IMR-90 (cell line): ENCODE results near the gene TMEM219. TPM values are rescaled to one million over a fixed set of nuclear protein-coding genes. Genes with fewer than 3 reads are reported as not detected.

Experiments used
- ATAC-seq: fragments of 200-7000 bp; cut with Tn5 transposase; 2 replicates; pipeline ENCODE4 v1.9.1; 2020; ENCODE audit warnings: low read depth, mild to moderate bottlenecking, moderate library complexity
- BruUV-seq: library from RNA; stranded (reverse); fragments of 400-500 nt; replicated peaks from 2 replicates; lab custom pipeline; 2021; lab: Mats Ljungman, UMichigan
- CTCF ChIA-PET: fragments of 300-600 bp; formaldehyde crosslinking; extraction: SDS; loops from one replicate; lab custom pipeline; 2021; ENCODE audit warnings: antibody characterized with exemption; lab: Yijun Ruan, JAX
- POLR2A ChIA-PET: fragments of 300-600 bp; sonication (Branson Sonifier 250); formaldehyde crosslinking; loops from one replicate; lab custom pipeline; 2022; ENCODE audit warnings: antibody characterized with exemption; ENCODE audit not compliant: unreplicated experiment; lab: Charles Lee
- DNase-seq: peaks from one replicate; pipeline ENCODE4 v3.0.0; 2013
- H2AFZ ChIP-seq: replicated peaks from 2 replicates; pipeline ENCODE3; 2013; ENCODE audit warnings: low read length, mild to moderate bottlenecking; ENCODE audit not compliant: poor library complexity
- H2AK5ac ChIP-seq: 2 replicates; pipeline ENCODE4 v1.6.1; 2013; ENCODE audit warnings: low read depth, low read length, inconsistent platforms
- H2AK9ac ChIP-seq: replicated peaks from 2 replicates; pipeline ENCODE3; 2013; ENCODE audit warnings: mild to moderate bottlenecking, low read depth, low read length, moderate library complexity; ENCODE audit not compliant: poor library complexity
- H2BK120ac ChIP-seq: 2 replicates; pipeline ENCODE4 v1.6.1; 2013; ENCODE audit warnings: low read depth, low read length, inconsistent platforms
- H2BK15ac ChIP-seq: 3 replicates; pipeline ENCODE4 v1.6.1; 2013; ENCODE audit warnings: low read depth, low read length, inconsistent platforms
- H2BK20ac ChIP-seq: 2 replicates; pipeline ENCODE4 v1.6.1; 2013; ENCODE audit warnings: low read depth, mild to moderate bottlenecking, inconsistent platforms, low read length, moderate library complexity
- H2BK5ac ChIP-seq: 2 replicates; pipeline ENCODE4 v1.6.1; 2013; ENCODE audit warnings: mild to moderate bottlenecking, low read depth, low read length, inconsistent platforms; ENCODE audit not compliant: poor library complexity, severe bottlenecking
- H3K14ac ChIP-seq: replicated peaks from 2 replicates; pipeline ENCODE4 v1.6.1; 2013; ENCODE audit warnings: low read depth, low read length, inconsistent platforms
- H3K18ac ChIP-seq: 2 replicates; pipeline ENCODE4 v1.6.1; 2013; ENCODE audit warnings: low read depth, low read length, control low read depth
- H3K23ac ChIP-seq: 2 replicates; pipeline ENCODE4 v1.6.1; 2013; ENCODE audit warnings: low read depth, low read length, inconsistent platforms
- H3K27ac ChIP-seq: 2 replicates; pipeline ENCODE4 v1.5.1; 2013; ENCODE audit warnings: mild to moderate bottlenecking, control low read depth, low read length; ENCODE audit not compliant: insufficient read depth
- H3K27me3 ChIP-seq: 2 replicates; pipeline ENCODE4 v1.6.1; 2013; ENCODE audit warnings: low read length; ENCODE audit not compliant: control insufficient read depth, insufficient read depth
- H3K36me3 ChIP-seq: 2 replicates; pipeline ENCODE4 v1.6.1; 2013; ENCODE audit warnings: low read length, mixed read lengths; ENCODE audit not compliant: control insufficient read depth, insufficient read depth
- H3K4ac ChIP-seq: 2 replicates; pipeline ENCODE4 v1.6.1; 2013; ENCODE audit warnings: low read depth, low read length, inconsistent platforms
- H3K4me1 ChIP-seq: 2 replicates; pipeline ENCODE4 v1.6.1; 2013; ENCODE audit warnings: low read length, mixed read lengths; ENCODE audit not compliant: control insufficient read depth, insufficient read depth
- H3K4me2 ChIP-seq: 2 replicates; pipeline ENCODE4 v1.6.1; 2013; ENCODE audit warnings: low read depth, mild to moderate bottlenecking, control low read depth, low read length, moderate library complexity
- H3K4me3 ChIP-seq: 2 replicates; pipeline ENCODE4 v1.5.1; 2013; ENCODE audit warnings: low read depth, mild to moderate bottlenecking, control low read depth, low read length, moderate library complexity; ENCODE audit not compliant: insufficient read depth
- H3K56ac ChIP-seq: 2 replicates; pipeline ENCODE4 v1.6.1; 2013; ENCODE audit warnings: low read length, inconsistent platforms; ENCODE audit not compliant: insufficient read depth; ENCODE audit errors: extremely low read depth
- H3K79me1 ChIP-seq, 2 experiments: 2 replicates each; pipeline ENCODE4 v1.6.1; 2013; ENCODE audit warnings: low read length in 2 of 2, inconsistent platforms in 1 of 2, low read depth in 1 of 2
- H3K9ac ChIP-seq: 2 replicates; pipeline ENCODE4 v1.6.1; 2013; ENCODE audit warnings: low read depth, low read length, control low read depth
- H3K9me1 ChIP-seq: 2 replicates; pipeline ENCODE4 v1.6.1; 2013; ENCODE audit warnings: low read length, inconsistent platforms; ENCODE audit not compliant: insufficient read depth
- H3K9me3 ChIP-seq: 2 replicates; pipeline ENCODE4 v1.6.1; 2013; ENCODE audit warnings: low read length; ENCODE audit not compliant: control insufficient read depth, insufficient read depth
- H4K20me1 ChIP-seq: 2 replicates; pipeline ENCODE4 v1.6.1; 2013; ENCODE audit warnings: low read length, inconsistent platforms; ENCODE audit not compliant: insufficient read depth
- H4K5ac ChIP-seq: 2 replicates; pipeline ENCODE4 v1.6.1; 2013; ENCODE audit warnings: mild to moderate bottlenecking, low read depth, low read length, control low read depth
- H4K8ac ChIP-seq, 2 experiments: 2 replicates each; pipeline ENCODE4 v1.6.1; 2013; ENCODE audit warnings: low read depth in 2 of 2, low read length in 2 of 2, control low read depth in 1 of 2, inconsistent platforms in 1 of 2
- H4K91ac ChIP-seq: 2 replicates; pipeline ENCODE4 v1.6.1; 2013; ENCODE audit warnings: low read depth, low read length, inconsistent platforms; ENCODE audit not compliant: insufficient read depth
- BHLHE40 ChIP-seq: fragments of 150-350 bp; IDR thresholded peaks from 2 replicates; pipeline ENCODE4 v1.6.1; 2016; ENCODE audit warnings: mild to moderate bottlenecking, low read depth, low read length
- CEBPB ChIP-seq: IDR thresholded peaks from 2 replicates; pipeline ENCODE4 v1.6.1; 2012; ENCODE audit warnings: low read depth, low read length, improper control_type of control experiment
- CHD1 ChIP-seq: IDR thresholded peaks from 2 replicates; pipeline ENCODE4 v1.6.1; 2012; ENCODE audit warnings: low read depth, low read length, improper control_type of control experiment
- ELK1 ChIP-seq: fragments of 150-350 bp; IDR thresholded peaks from 2 replicates; pipeline ENCODE4 v1.6.1; 2016; ENCODE audit warnings: low read depth, mild to moderate bottlenecking, low read length, moderate library complexity, borderline replicate concordance
- FOS ChIP-seq: fragments of 150-350 bp; IDR thresholded peaks from 2 replicates; pipeline ENCODE4 v1.6.1; 2016; ENCODE audit warnings: low read depth, low read length
- MAFK ChIP-seq: IDR thresholded peaks from 2 replicates; pipeline ENCODE4 v1.6.1; 2012; ENCODE audit warnings: low read depth, low read length, improper control_type of control experiment
- MAZ ChIP-seq: IDR thresholded peaks from 2 replicates; pipeline ENCODE4 v1.6.1; 2012; ENCODE audit warnings: low read depth, mild to moderate bottlenecking, low read length, improper control_type of control experiment, moderate library complexity, borderline replicate concordance
- MXI1 ChIP-seq: IDR thresholded peaks from 2 replicates; pipeline ENCODE4 v1.6.1; 2012; ENCODE audit warnings: low read depth, mild to moderate bottlenecking, low read length, moderate library complexity, borderline replicate concordance
- NFE2L2 ChIP-seq: fragments of 150-350 bp; IDR thresholded peaks from 2 replicates; pipeline ENCODE4 v1.6.1; 2016; ENCODE audit warnings: low read depth, mild to moderate bottlenecking, low read length
- POLR2A ChIP-seq: IDR thresholded peaks from 2 replicates; pipeline ENCODE4 v1.6.1; 2012; ENCODE audit warnings: mild to moderate bottlenecking, low read depth, low read length
- RAD21 ChIP-seq: IDR thresholded peaks from 2 replicates; pipeline ENCODE4 v1.6.1; 2012; ENCODE audit warnings: low read length, improper control_type of control experiment
- RCOR1 ChIP-seq: IDR thresholded peaks from 2 replicates; pipeline ENCODE4 v1.6.1; 2012; ENCODE audit warnings: mild to moderate bottlenecking, low read length, improper control_type of control experiment; ENCODE audit not compliant: insufficient replicate concordance
- RFX5 ChIP-seq: IDR thresholded peaks from 2 replicates; pipeline ENCODE4 v1.8.0; 2012; ENCODE audit warnings: low read depth, mild to moderate bottlenecking, low read length, moderate library complexity
- SMC3 ChIP-seq: fragments of 150-350 bp; IDR thresholded peaks from 2 replicates; pipeline ENCODE4 v1.6.1; 2016; ENCODE audit warnings: low read depth, mild to moderate bottlenecking, antibody characterized with exemption, low read length, moderate library complexity
- USF2 ChIP-seq: fragments of 150-350 bp; IDR thresholded peaks from 2 replicates; pipeline ENCODE4 v1.6.1; 2017; ENCODE audit warnings: mild to moderate bottlenecking, antibody characterized with exemption, low read length, low read depth
- WGBS, 2 experiments: methylation state at CpG; one replicate each; pipeline versions ENCODE4 v1.1.5 to v1.1.7; 2013; ENCODE audit warnings: missing lambda C conversion rate in 2 of 2; ENCODE audit not compliant: insufficient read length in 1 of 2; ENCODE audit errors: extremely low coverage in 2 of 2; 5-methylcytosine and 5-hydroxymethylcytosine counted together
- dilution Hi-C: fragments of 300-500 bp; cut with HindIII; formaldehyde crosslinking; loops from one replicate; pipeline ENCODE4 v1.14.3; 2018; ENCODE audit warnings: low sequenced_read_pairs; ENCODE audit not compliant: unreplicated experiment
- in situ Hi-C: fragments of 300-500 bp; cut with MboI; formaldehyde crosslinking; loops from 3 replicates; pipeline ENCODE4 v1.14.3; 2019; ENCODE audit warnings: low sequenced_read_pairs, inconsistent platforms, mixed read lengths
- intact Hi-C: fragments of 100-400 bp; cut with micrococcal nuclease; formaldehyde crosslinking; loops from 2 replicates; pipeline ENCODE4 v1.10.0; 2022
- polyA plus RNA-seq, 3 experiments: library from polyadenylated mRNA; depleted of rRNA; stranded (reverse); fragments of >200 nt; gene quantifications; 2 replicates each; pipeline ENCODE4 v1.2.3, GENCODE V29; 2012; ENCODE audit warnings: low replicate concordance in 1 of 3
- total RNA-seq: library from RNA; depleted of rRNA; stranded (reverse); fragments of >200 nt; gene quantifications from 2 replicates; pipeline ENCODE4 v1.2.3, GENCODE V29; 2012

Gene TMEM219
- total and polyA plus RNA-seq, 2 of the 4 experiments (the other 2 are of a cell fraction) = 47.0 to 95.3 TPM

- peak overlapping the region; percentile 64 for H3K4ac ChIP-seq
- H2BK5ac ChIP-seq = peak overlapping the region; percentile 71
- H3K27me3 ChIP-seq = no peaks in the 10 kb centered on the region
- H3K36me3 ChIP-seq = peaks cover 18% of the 10 kb centered on the region
- no peak overlapping the region; the same call in 1 of the 2 replicates for H2BK120ac ChIP-seq
- peaks cover 7% of the 10 kb centered on the region; the same call in 1 of the 2 replicates for H3K9me1 ChIP-seq
- no peaks in the 10 kb centered on the region for H3K9me3 ChIP-seq
- H3K56ac ChIP-seq = peak overlapping the region; percentile 56; the same call in 1 of the 2 replicates
- H4K5ac ChIP-seq = peak overlapping the region; percentile 35
- peak overlapping the region; percentile 67; the same call in 1 of the 2 replicates for H3K23ac ChIP-seq
- peak overlapping the region; percentile 70; the same call in 1 of the 2 replicates for H3K27ac ChIP-seq
- peak overlapping the region; percentile 2 for H3K14ac ChIP-seq
- H3K9ac ChIP-seq = peak overlapping the region; percentile 85
- H3K4me2 ChIP-seq = peak overlapping the region; percentile 70
- no peak overlapping the region for H3K18ac ChIP-seq
- H4K20me1 ChIP-seq = no peaks in the 10 kb centered on the region
- H3K79me1 ChIP-seq = peaks cover 13 to 45% of the 10 kb centered on the region in 2 experiments; a peak in 3 of 4 replicates
- peak overlapping the region; percentile 65 for H3K4me3 ChIP-seq
- peak overlapping the region; percentile 93 for H4K8ac ChIP-seq
- H2AK5ac ChIP-seq = peak overlapping the region; percentile 61
- peak; percentile 10; the same call in 1 of the 2 replicates for ATAC-seq
- intact Hi-C loops (loop anchor here (2.0 to 5.0 kb wide), 2 partner anchors 67 to 132 kb away; partner anchors contain the start of genes CDIPT and KCTD13), dilution Hi-C loops (no loop called here), in situ Hi-C loops (no loop called here)
- peak overlapping the region; percentile 68 for H2AK9ac ChIP-seq
- ChIA-PET CTCF (interaction anchor here (1.7 kb wide), 1 partner anchor 179 kb away, joined by 4 read pairs; the partner anchor contains the start of gene PAGR1), POLR2A (no interaction called here)
- no peak overlapping the region for H2BK15ac ChIP-seq
- peaks cover 8% of the 10 kb centered on the region for H3K4me1 ChIP-seq
- TF ChIP-seq NFE2L2 (no peak), MAFK (no peak), MAZ (no peak), RCOR1 (no peak), RFX5 (no peak), SMC3 (no peak), POLR2A (no peak), BHLHE40 (no peak), CEBPB (no peak), FOS (no peak), ELK1 (no peak), MXI1 (no peak), RAD21 (no peak), CHD1 (no peak), USF2 (no peak)
- BruUV-seq = no TSS peak
- 7% methylated on average over 11 of the region's 24 CpGs; no CpG with 5 or more reads in 1 of the 2 experiments for WGBS, 2 experiments
- peak overlapping the region; percentile 47; the same call in 1 of the 2 replicates for H4K91ac ChIP-seq
- H2AFZ ChIP-seq = peak overlapping the region; percentile 99
- peak; percentile 66 for DNase-seq
- no peak overlapping the region for H2BK20ac ChIP-seq
These were observed 32.9 kb downstream of the TMEM219 start for GRCh38 chr16:29994600-29995323.
